GM19397 (cell line): ENCODE results near the gene FAM81B.

ENCODE experiments used
- ATAC-seq: cut with Tn5 transposase; IDR thresholded peaks from one replicate; pipeline ENCODE4 v1.9.1; 2021; ENCODE audit warnings: mild to moderate bottlenecking, moderate library complexity; ENCODE audit not compliant: unreplicated experiment

FAM81B gene

GRCh38 chr5:95454536-95454935, 63.4 kb downstream of the FAM81B start:
- no peak for ATAC-seq

GRCh38 chr5:95460665-95461064, 69.5 kb downstream of the FAM81B start:
- ATAC-seq: no peak

- ATAC-seq: no peak
These were observed 80.3 kb downstream of the FAM81B start for GRCh38 chr5:95471487-95471886.

GRCh38 chr5:95471942-95472341, 80.8 kb downstream of the FAM81B start:
- ATAC-seq: no peak

GRCh38 chr5:95484421-95484820, 93.3 kb downstream of the FAM81B start:
- ATAC-seq: no peak

- no peak for ATAC-seq
These were observed 95.0 kb downstream of the FAM81B start for GRCh38 chr5:95486191-95486590.

- no peak for ATAC-seq
These were observed 96.7 kb downstream of the FAM81B start for GRCh38 chr5:95487880-95488279.
